Suprapubic skin (tissue), 3 donors: ENCODE data around the gene NEURL1B.

ENCODE experiments used
- CTCF ChIP-seq, 2 donors: fragments of 200-600 bp in 1 of 2; fragments of 450-650 bp in 1 of 2; sonication (generic) in 1 of 2; IDR thresholded peaks; one replicate each; pipeline ENCODE4 v1.5.1; 2016 to 2019; ENCODE audit warnings: antibody characterized with exemption in 2 of 2, mild to moderate bottlenecking in 1 of 2, moderate library complexity in 1 of 2
- POLR2AphosphoS5 ChIP-seq, 3 donors: sonication (generic); formaldehyde crosslinking; IDR thresholded peaks; one replicate each; pipeline ENCODE4 v1.6.1; 2017; ENCODE audit warnings: antibody characterized with exemption in 3 of 3

- TF ChIP-seq CTCF (IDR thresholded peaks at IDR 0.05) = peak; percentile 1 to 23
- TF ChIP-seq POLR2AphosphoS5 (IDR thresholded peaks at IDR 0.05) = no peak
Measured at GRCh38 chr5:172707285-172708182, 66.5 kb downstream of the NEURL1B start.
